Measurements from ENCODE around the gene RND2. TPM values are rescaled to one million over a fixed set of nuclear protein-coding genes. Genes with fewer than 3 reads are reported as not detected.

The RND2 gene
- total and polyA plus RNA-seq, 2 of the 13 experiments (the other 11 are each of a cell fraction or from before 2014, with no cell fraction given), result 0.05 to 0.11 TPM

DNA sequence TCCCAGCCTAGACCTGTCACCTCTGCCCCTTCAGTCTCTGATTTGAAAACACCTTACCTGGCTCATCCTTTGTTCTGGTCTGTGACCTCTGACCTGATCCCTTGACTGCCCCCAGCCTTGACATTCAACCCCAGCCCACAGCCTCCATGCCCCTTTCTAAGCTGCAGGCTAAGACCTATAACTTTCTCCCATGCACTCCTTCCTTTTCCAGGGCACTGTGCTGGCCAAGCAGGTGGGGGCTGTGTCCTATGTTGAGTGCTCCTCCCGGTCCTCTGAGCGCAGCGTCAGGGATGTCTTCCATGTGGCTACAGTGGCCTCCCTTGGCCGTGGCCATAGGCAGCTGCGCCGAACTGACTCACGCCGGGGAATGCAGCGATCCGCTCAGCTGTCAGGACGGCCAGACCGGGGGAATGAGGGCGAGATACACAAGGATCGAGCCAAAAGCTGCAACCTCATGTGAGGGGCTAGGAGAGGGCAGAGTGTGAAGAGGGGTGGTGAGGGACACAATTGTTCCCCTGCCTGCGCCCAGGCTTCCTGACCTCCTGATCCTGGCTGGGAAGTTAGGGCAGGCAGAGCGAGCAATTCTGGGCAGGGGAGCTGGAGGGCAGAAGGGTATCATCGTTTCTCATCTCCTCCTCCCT lies 3.3 kb downstream of the RND2 start:
- WGBS (ENCODE audit: low lambda C conversion rate), result 28% methylated on average over 17 of the region's 17 CpGs
- BruUV-seq (replicated peaks), result no TSS peak
- Histone ChIP-seq H3K79me2 (ENCODE audit: insufficient read depth, low read length) (no peaks in the 10 kb centered on the region), H3K36me3 (replicated peaks in 1 of 2; ENCODE audit: control insufficient read depth in 1 of 2, insufficient read depth in 2 of 2, low read length in 2 of 2) (no peaks in the 10 kb centered on the region), H4K20me1 (ENCODE audit: insufficient read depth, low read length) (no peaks in the 10 kb centered on the region), H3K4me3 (replicated peaks in 1 of 3; ENCODE audit: insufficient read depth in 1 of 3, low read depth in 2 of 3, low read length in 3 of 3) (peak overlapping the region in 2 of 3 experiments; percentile 39 to 56; a peak in 3 of 6 replicates), H3K4me2 (ENCODE audit: low read depth, low read length) (peak overlapping the region; percentile 92), H3K27ac (ENCODE audit: extremely low read length, insufficient read depth, low read length) (no peak overlapping the region), H2AFZ (ENCODE audit: low read length) (no peak overlapping the region), H3K9ac (ENCODE audit: insufficient read depth, low read depth, low read length) (no peak overlapping the region), H3K27me3 (ENCODE audit: control insufficient read depth in 1 of 2, insufficient read depth in 2 of 2, low read length in 2 of 2) (no peaks in the 10 kb centered on the region), H3K9me3 (ENCODE audit: low read length) (no peaks in the 10 kb centered on the region), H3K4me1 (ENCODE audit: insufficient read depth, low read length) (peaks cover 49% of the 10 kb centered on the region)
- in situ Hi-C loops (cut with HindIII; ENCODE audit: extremely low pct_ligation_motif_present, low pct_unique_long_range_greater_than_20kb) (no loop called here), intact Hi-C loops (cut with micrococcal nuclease; ENCODE audit: unreplicated experiment) (loop anchor here (2.0 kb wide), 1 partner anchor 40 kb away; no protein-coding TSS in a partner anchor)
- peak; percentile 38 for DNase-seq (ENCODE audit: low spot score)
- ATAC-seq, result peak; percentile 68
- CTCF ChIA-PET (ENCODE audit: low intra/inter-chr PET ratio, low total read pairs), result no interaction called here
- POLR2A ChIA-PET, result interaction anchor here (0.6 to 3.9 kb wide), 9 partner anchors 11 to 339 kb away, joined by 3 to 22 read pairs (median 4); partner anchors contain the start of gene RPL27
- FAIRE-seq, result no peak
- TF ChIP-seq CEBPG (CRISPR knock-in tag; IDR thresholded peaks at IDR 0.05), result no peak
- peak; percentile 34; the same call in 1 of the 2 replicates for TF ChIP-seq HOXA3 (CRISPR knock-in tag; IDR thresholded peaks at IDR 0.05)
- TF ChIP-seq ZNF260 (CRISPR knock-in tag; IDR thresholded peaks at IDR 0.05; ENCODE audit: borderline replicate concordance, low read depth), result 0 out of 2 replicates have a peak, but pooled peaks have one; percentile 74
- TF ChIP-seq HMG20B (CRISPR knock-in tag; conservative IDR thresholded peaks at IDR 0.05), result no peak
- peak; percentile 76 for TF ChIP-seq NR2F2 (IDR thresholded peaks at IDR 0.05; ENCODE audit: borderline replicate concordance, low read depth)
- no peak for TF ChIP-seq ZNF83 (CRISPR knock-in tag; IDR thresholded peaks at IDR 0.05; ENCODE audit: borderline replicate concordance)
- TF ChIP-seq ZNF232 (CRISPR knock-in tag; IDR thresholded peaks at IDR 0.05; ENCODE audit: borderline replicate concordance), result no peak
- TF ChIP-seq ZNF543 (CRISPR knock-in tag; IDR thresholded peaks at IDR 0.05), result no peak
- TF ChIP-seq, protein P1, sequence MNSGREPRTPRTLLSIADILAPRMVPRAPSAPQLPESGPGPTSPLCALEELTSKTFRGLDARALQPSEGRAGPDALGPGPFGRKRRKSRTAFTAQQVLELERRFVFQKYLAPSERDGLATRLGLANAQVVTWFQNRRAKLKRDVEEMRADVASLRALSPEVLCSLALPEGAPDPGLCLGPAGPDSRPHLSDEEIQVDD (CRISPR knock-in tag; IDR thresholded peaks at IDR 0.05; ENCODE audit: borderline replicate concordance), result 0 out of 2 replicates have a peak, but pooled peaks have one; percentile 64
- peak; percentile 76 for TF ChIP-seq XRCC5 (optimal IDR thresholded peaks at IDR 0.05; ENCODE audit: low read length)
- TF ChIP-seq ZNF670 (CRISPR knock-in tag; IDR thresholded peaks at IDR 0.05; ENCODE audit: borderline replicate concordance), result no peak
- no peak for TF ChIP-seq SYNCRIP (IDR thresholded peaks at IDR 0.05; ENCODE audit: insufficient read depth, low read depth, low read length)
- TF ChIP-seq TBX2 (CRISPR knock-in tag; IDR thresholded peaks at IDR 0.05; ENCODE audit: borderline replicate concordance), result peak; percentile 44; the same call in 1 of the 2 replicates
- TF ChIP-seq HDAC2 (CRISPR knock-in tag; IDR thresholded peaks at IDR 0.05), result peak; percentile 40; the same call in 1 of the 2 replicates
- 0 out of 2 replicates have a peak, but pooled peaks have one; percentile 35 for TF ChIP-seq ZNF75D (CRISPR knock-in tag; IDR thresholded peaks at IDR 0.05; ENCODE audit: borderline replicate concordance)
- TF ChIP-seq KDM2A (CRISPR knock-in tag; IDR thresholded peaks at IDR 0.05; ENCODE audit: borderline replicate concordance, low read depth), result peak; percentile 18; the same call in 1 of the 2 replicates
- TF ChIP-seq, protein P2, sequence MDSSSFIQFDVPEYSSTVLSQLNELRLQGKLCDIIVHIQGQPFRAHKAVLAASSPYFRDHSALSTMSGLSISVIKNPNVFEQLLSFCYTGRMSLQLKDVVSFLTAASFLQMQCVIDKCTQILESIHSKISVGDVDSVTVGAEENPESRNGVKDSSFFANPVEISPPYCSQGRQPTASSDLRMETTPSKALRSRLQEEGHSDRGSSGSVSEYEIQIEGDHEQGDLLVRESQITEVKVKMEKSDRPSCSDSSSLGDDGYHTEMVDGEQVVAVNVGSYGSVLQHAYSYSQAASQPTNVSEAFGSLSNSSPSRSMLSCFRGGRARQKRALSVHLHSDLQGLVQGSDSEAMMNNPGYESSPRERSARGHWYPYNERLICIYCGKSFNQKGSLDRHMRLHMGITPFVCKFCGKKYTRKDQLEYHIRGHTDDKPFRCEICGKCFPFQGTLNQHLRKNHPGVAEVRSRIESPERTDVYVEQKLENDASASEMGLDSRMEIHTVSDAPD (CRISPR knock-in tag; IDR thresholded peaks at IDR 0.05), result no peak
- TF ChIP-seq, protein P3, sequence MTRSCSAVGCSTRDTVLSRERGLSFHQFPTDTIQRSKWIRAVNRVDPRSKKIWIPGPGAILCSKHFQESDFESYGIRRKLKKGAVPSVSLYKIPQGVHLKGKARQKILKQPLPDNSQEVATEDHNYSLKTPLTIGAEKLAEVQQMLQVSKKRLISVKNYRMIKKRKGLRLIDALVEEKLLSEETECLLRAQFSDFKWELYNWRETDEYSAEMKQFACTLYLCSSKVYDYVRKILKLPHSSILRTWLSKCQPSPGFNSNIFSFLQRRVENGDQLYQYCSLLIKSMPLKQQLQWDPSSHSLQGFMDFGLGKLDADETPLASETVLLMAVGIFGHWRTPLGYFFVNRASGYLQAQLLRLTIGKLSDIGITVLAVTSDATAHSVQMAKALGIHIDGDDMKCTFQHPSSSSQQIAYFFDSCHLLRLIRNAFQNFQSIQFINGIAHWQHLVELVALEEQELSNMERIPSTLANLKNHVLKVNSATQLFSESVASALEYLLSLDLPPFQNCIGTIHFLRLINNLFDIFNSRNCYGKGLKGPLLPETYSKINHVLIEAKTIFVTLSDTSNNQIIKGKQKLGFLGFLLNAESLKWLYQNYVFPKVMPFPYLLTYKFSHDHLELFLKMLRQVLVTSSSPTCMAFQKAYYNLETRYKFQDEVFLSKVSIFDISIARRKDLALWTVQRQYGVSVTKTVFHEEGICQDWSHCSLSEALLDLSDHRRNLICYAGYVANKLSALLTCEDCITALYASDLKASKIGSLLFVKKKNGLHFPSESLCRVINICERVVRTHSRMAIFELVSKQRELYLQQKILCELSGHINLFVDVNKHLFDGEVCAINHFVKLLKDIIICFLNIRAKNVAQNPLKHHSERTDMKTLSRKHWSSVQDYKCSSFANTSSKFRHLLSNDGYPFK (CRISPR knock-in tag; IDR thresholded peaks at IDR 0.05; ENCODE audit: borderline replicate concordance), result peak; percentile 70; the same call in 1 of the 2 replicates
- peak; percentile 27; the same call in 1 of the 2 replicates for TF ChIP-seq ZNF605 (CRISPR knock-in tag; IDR thresholded peaks at IDR 0.05)

Data from HepG2 (cell line).